NCI-H345 treated with DMSO at 0.1 percent for 48 hours (cell line): ENCODE results near the gene TMEFF2.

Experiments used
- DNase-seq: peaks from one replicate; lab custom pipeline; 2025; ENCODE audit not compliant: unreplicated experiment; lab: John Stamatoyannopoulos, UW

Gene TMEFF2

GRCh38 chr2:192184349-192184748 lies 10.4 kb downstream of the TMEFF2 start:
- DNase-seq = no peak

GRCh38 chr2:192183296-192183695 lies 11.4 kb downstream of the TMEFF2 start:
- DNase-seq = no peak

- DNase-seq = no peak
Measured at GRCh38 chr2:192166946-192167345, 27.8 kb downstream of the TMEFF2 start.

- DNase-seq = no peak
Measured at GRCh38 chr2:192165842-192166241, 28.9 kb downstream of the TMEFF2 start.

- DNase-seq = peak; percentile 53
Measured at GRCh38 chr2:192162392-192163042, 32.2 kb downstream of the TMEFF2 start.

GRCh38 chr2:192161656-192162290 lies 33.0 kb downstream of the TMEFF2 start:
- no peak for DNase-seq

GRCh38 chr2:192159736-192160135 lies 35.0 kb downstream of the TMEFF2 start:
- DNase-seq = no peak

- no peak for DNase-seq
Measured at GRCh38 chr2:192159208-192159607, 35.5 kb downstream of the TMEFF2 start.

- no peak for DNase-seq
Measured at GRCh38 chr2:192157776-192158175, 37.0 kb downstream of the TMEFF2 start.

GRCh38 chr2:192155511-192156118 lies 39.1 kb downstream of the TMEFF2 start:
- no peak for DNase-seq

- DNase-seq = no peak
Measured at GRCh38 chr2:192153561-192153960, 41.2 kb downstream of the TMEFF2 start.

GRCh38 chr2:192151853-192152252 lies 42.9 kb downstream of the TMEFF2 start:
- DNase-seq = peak; percentile 97

GRCh38 chr2:192150166-192150565 lies 44.6 kb downstream of the TMEFF2 start:
- DNase-seq = no peak

- no peak for DNase-seq
Measured at GRCh38 chr2:192148620-192149321, 46.0 kb downstream of the TMEFF2 start.

- no peak for DNase-seq
Measured at GRCh38 chr2:192148241-192148619, 46.5 kb downstream of the TMEFF2 start.

- DNase-seq = no peak
Measured at GRCh38 chr2:192146069-192147015, 48.4 kb downstream of the TMEFF2 start.

GRCh38 chr2:192145496-192145895 lies 49.2 kb downstream of the TMEFF2 start:
- no peak for DNase-seq

- DNase-seq = no peak
Measured at GRCh38 chr2:192140236-192140839, 54.4 kb downstream of the TMEFF2 start.

GRCh38 chr2:192139813-192140212 lies 54.9 kb downstream of the TMEFF2 start:
- DNase-seq = no peak

- DNase-seq = no peak
Measured at GRCh38 chr2:192137451-192137850, 57.3 kb downstream of the TMEFF2 start.
